IMR-90 (cell line): ENCODE data around the gene PNPLA2. TPM values are rescaled to one million over a fixed set of nuclear protein-coding genes. Genes with fewer than 3 reads are reported as not detected.

Experiments
- ATAC-seq: fragments of 200-7000 bp; cut with Tn5 transposase; 2 replicates; pipeline ENCODE4 v1.9.1; 2020; ENCODE audit warnings: low read depth, mild to moderate bottlenecking, moderate library complexity
- BruUV-seq: library from RNA; stranded (reverse); fragments of 400-500 nt; replicated peaks from 2 replicates; lab custom pipeline; 2021; lab: Mats Ljungman, UMichigan
- CTCF ChIA-PET: fragments of 300-600 bp; formaldehyde crosslinking; extraction: SDS; loops from one replicate; lab custom pipeline; 2021; ENCODE audit warnings: antibody characterized with exemption; lab: Yijun Ruan, JAX
- POLR2A ChIA-PET: fragments of 300-600 bp; sonication (Branson Sonifier 250); formaldehyde crosslinking; loops from one replicate; lab custom pipeline; 2022; ENCODE audit warnings: antibody characterized with exemption; ENCODE audit not compliant: unreplicated experiment; lab: Charles Lee
- DNase-seq: peaks from one replicate; pipeline ENCODE4 v3.0.0; 2013
- H2AFZ ChIP-seq: replicated peaks from 2 replicates; pipeline ENCODE3; 2013; ENCODE audit warnings: low read length, mild to moderate bottlenecking; ENCODE audit not compliant: poor library complexity
- H2AK5ac ChIP-seq: 2 replicates; pipeline ENCODE4 v1.6.1; 2013; ENCODE audit warnings: low read depth, low read length, inconsistent platforms
- H2AK9ac ChIP-seq: replicated peaks from 2 replicates; pipeline ENCODE3; 2013; ENCODE audit warnings: mild to moderate bottlenecking, low read depth, low read length, moderate library complexity; ENCODE audit not compliant: poor library complexity
- H2BK120ac ChIP-seq: 2 replicates; pipeline ENCODE4 v1.6.1; 2013; ENCODE audit warnings: low read depth, low read length, inconsistent platforms
- H2BK15ac ChIP-seq: 3 replicates; pipeline ENCODE4 v1.6.1; 2013; ENCODE audit warnings: low read depth, low read length, inconsistent platforms
- H2BK20ac ChIP-seq: 2 replicates; pipeline ENCODE4 v1.6.1; 2013; ENCODE audit warnings: low read depth, mild to moderate bottlenecking, inconsistent platforms, low read length, moderate library complexity
- H2BK5ac ChIP-seq: 2 replicates; pipeline ENCODE4 v1.6.1; 2013; ENCODE audit warnings: mild to moderate bottlenecking, low read depth, low read length, inconsistent platforms; ENCODE audit not compliant: poor library complexity, severe bottlenecking
- H3K14ac ChIP-seq: replicated peaks from 2 replicates; pipeline ENCODE4 v1.6.1; 2013; ENCODE audit warnings: low read depth, low read length, inconsistent platforms
- H3K18ac ChIP-seq: 2 replicates; pipeline ENCODE4 v1.6.1; 2013; ENCODE audit warnings: low read depth, low read length, control low read depth
- H3K23ac ChIP-seq: 2 replicates; pipeline ENCODE4 v1.6.1; 2013; ENCODE audit warnings: low read depth, low read length, inconsistent platforms
- H3K27ac ChIP-seq: 2 replicates; pipeline ENCODE4 v1.5.1; 2013; ENCODE audit warnings: mild to moderate bottlenecking, control low read depth, low read length; ENCODE audit not compliant: insufficient read depth
- H3K27me3 ChIP-seq: 2 replicates; pipeline ENCODE4 v1.6.1; 2013; ENCODE audit warnings: low read length; ENCODE audit not compliant: control insufficient read depth, insufficient read depth
- H3K36me3 ChIP-seq: 2 replicates; pipeline ENCODE4 v1.6.1; 2013; ENCODE audit warnings: low read length, mixed read lengths; ENCODE audit not compliant: control insufficient read depth, insufficient read depth
- H3K4ac ChIP-seq: 2 replicates; pipeline ENCODE4 v1.6.1; 2013; ENCODE audit warnings: low read depth, low read length, inconsistent platforms
- H3K4me1 ChIP-seq: 2 replicates; pipeline ENCODE4 v1.6.1; 2013; ENCODE audit warnings: low read length, mixed read lengths; ENCODE audit not compliant: control insufficient read depth, insufficient read depth
- H3K4me2 ChIP-seq: 2 replicates; pipeline ENCODE4 v1.6.1; 2013; ENCODE audit warnings: low read depth, mild to moderate bottlenecking, control low read depth, low read length, moderate library complexity
- H3K4me3 ChIP-seq: 2 replicates; pipeline ENCODE4 v1.5.1; 2013; ENCODE audit warnings: low read depth, mild to moderate bottlenecking, control low read depth, low read length, moderate library complexity; ENCODE audit not compliant: insufficient read depth
- H3K56ac ChIP-seq: 2 replicates; pipeline ENCODE4 v1.6.1; 2013; ENCODE audit warnings: low read length, inconsistent platforms; ENCODE audit not compliant: insufficient read depth; ENCODE audit errors: extremely low read depth
- H3K79me1 ChIP-seq, 2 experiments: 2 replicates each; pipeline ENCODE4 v1.6.1; 2013; ENCODE audit warnings: low read length in 2 of 2, inconsistent platforms in 1 of 2, low read depth in 1 of 2
- H3K9ac ChIP-seq: 2 replicates; pipeline ENCODE4 v1.6.1; 2013; ENCODE audit warnings: low read depth, low read length, control low read depth
- H3K9me1 ChIP-seq: 2 replicates; pipeline ENCODE4 v1.6.1; 2013; ENCODE audit warnings: low read length, inconsistent platforms; ENCODE audit not compliant: insufficient read depth
- H3K9me3 ChIP-seq: 2 replicates; pipeline ENCODE4 v1.6.1; 2013; ENCODE audit warnings: low read length; ENCODE audit not compliant: control insufficient read depth, insufficient read depth
- H4K20me1 ChIP-seq: 2 replicates; pipeline ENCODE4 v1.6.1; 2013; ENCODE audit warnings: low read length, inconsistent platforms; ENCODE audit not compliant: insufficient read depth
- H4K5ac ChIP-seq: 2 replicates; pipeline ENCODE4 v1.6.1; 2013; ENCODE audit warnings: mild to moderate bottlenecking, low read depth, low read length, control low read depth
- H4K8ac ChIP-seq, 2 experiments: 2 replicates each; pipeline ENCODE4 v1.6.1; 2013; ENCODE audit warnings: low read depth in 2 of 2, low read length in 2 of 2, control low read depth in 1 of 2, inconsistent platforms in 1 of 2
- H4K91ac ChIP-seq: 2 replicates; pipeline ENCODE4 v1.6.1; 2013; ENCODE audit warnings: low read depth, low read length, inconsistent platforms; ENCODE audit not compliant: insufficient read depth
- BHLHE40 ChIP-seq: fragments of 150-350 bp; IDR thresholded peaks from 2 replicates; pipeline ENCODE4 v1.6.1; 2016; ENCODE audit warnings: mild to moderate bottlenecking, low read depth, low read length
- FOS ChIP-seq: fragments of 150-350 bp; IDR thresholded peaks from 2 replicates; pipeline ENCODE4 v1.6.1; 2016; ENCODE audit warnings: low read depth, low read length
- MAZ ChIP-seq: IDR thresholded peaks from 2 replicates; pipeline ENCODE4 v1.6.1; 2012; ENCODE audit warnings: low read depth, mild to moderate bottlenecking, low read length, improper control_type of control experiment, moderate library complexity, borderline replicate concordance
- MXI1 ChIP-seq: IDR thresholded peaks from 2 replicates; pipeline ENCODE4 v1.6.1; 2012; ENCODE audit warnings: low read depth, mild to moderate bottlenecking, low read length, moderate library complexity, borderline replicate concordance
- whole genome bisulfite sequencing, 2 experiments: methylation state at CpG; one replicate each; pipeline versions ENCODE4 v1.1.5 to v1.1.7; 2013; ENCODE audit warnings: missing lambda C conversion rate in 2 of 2; ENCODE audit not compliant: insufficient read length in 1 of 2; ENCODE audit errors: extremely low coverage in 2 of 2; 5-methylcytosine and 5-hydroxymethylcytosine counted together
- dilution Hi-C: fragments of 300-500 bp; cut with HindIII; formaldehyde crosslinking; loops from one replicate; pipeline ENCODE4 v1.14.3; 2018; ENCODE audit warnings: low sequenced_read_pairs; ENCODE audit not compliant: unreplicated experiment
- in situ Hi-C: fragments of 300-500 bp; cut with MboI; formaldehyde crosslinking; loops from 3 replicates; pipeline ENCODE4 v1.14.3; 2019; ENCODE audit warnings: low sequenced_read_pairs, inconsistent platforms, mixed read lengths
- intact Hi-C: fragments of 100-400 bp; cut with micrococcal nuclease; formaldehyde crosslinking; loops from 2 replicates; pipeline ENCODE4 v1.10.0; 2022
- polyA plus RNA-seq, 3 experiments: library from polyadenylated mRNA; depleted of rRNA; stranded (reverse); fragments of >200 nt; gene quantifications; 2 replicates each; pipeline ENCODE4 v1.2.3, GENCODE V29; 2012; ENCODE audit warnings: low replicate concordance in 1 of 3
- total RNA-seq: library from RNA; depleted of rRNA; stranded (reverse); fragments of >200 nt; gene quantifications from 2 replicates; pipeline ENCODE4 v1.2.3, GENCODE V29; 2012

PNPLA2 gene
- total and polyA plus RNA-seq, 2 of the 4 experiments (the other 2 are of a cell fraction) = 7.0 to 94.3 TPM

- no peak for TF ChIP-seq FOS
Measured at GRCh38 chr11:831961-832528, 13.3 kb downstream of the PNPLA2 start (continued).

- H3K9me3 ChIP-seq = no peaks in the 10 kb centered on the region
- peak within 1 kb of the TSS; percentile 84 for H3K4me3 ChIP-seq
- H3K14ac ChIP-seq = peak within 1 kb of the TSS; percentile 99
- H3K9me1 ChIP-seq = peaks cover 21% of the 10 kb centered on the region
- intact Hi-C loops (no loop called here), in situ Hi-C loops (no loop called here), dilution Hi-C loops (no loop called here)
- H2BK15ac ChIP-seq = peak within 1 kb of the TSS; percentile 34; the same call in 1 of the 3 replicates
- ATAC-seq (peak; percentile 65), DNase-seq (peak; percentile 45)
- 0 out of 2 replicates have a peak within 1 kb of the TSS, but pooled peaks have one; percentile 70 for H2BK20ac ChIP-seq
- H3K36me3 ChIP-seq = peaks cover 16% of the 10 kb centered on the region
- peak within 1 kb of the TSS; percentile 93 for H2BK5ac ChIP-seq
- peaks cover 38% of the 10 kb centered on the region for H3K4me1 ChIP-seq
- H2AFZ ChIP-seq = peak within 1 kb of the TSS; percentile 89
- peak within 1 kb of the TSS; percentile 59 to 93 for H4K8ac ChIP-seq
- H3K9ac ChIP-seq = peak within 1 kb of the TSS; percentile 94
- ChIA-PET CTCF (no interaction called here), POLR2A (interaction anchor here (1.4 kb wide), 2 partner anchors 10 to 13 kb away, joined by 3 to 8 read pairs; partner anchors contain the start of genes PNPLA2 and TSPAN4)
- peak within 1 kb of the TSS; percentile 43 for H3K18ac ChIP-seq
- H3K27me3 ChIP-seq = peaks cover under 1% of the 10 kb centered on the region; the same call in 1 of the 2 replicates
- peak within 1 kb of the TSS; percentile 100 for H2AK9ac ChIP-seq
- H4K20me1 ChIP-seq = peaks cover 55% of the 10 kb centered on the region
- H3K4me2 ChIP-seq = peak within 1 kb of the TSS; percentile 90
- peak within 1 kb of the TSS; percentile 98 for H3K4ac ChIP-seq
- no TSS peak for BruUV-seq
- H2AK5ac ChIP-seq = peak within 1 kb of the TSS; percentile 99
- H2BK120ac ChIP-seq = peak within 1 kb of the TSS; percentile 80
- peak within 1 kb of the TSS; percentile 87 for H4K91ac ChIP-seq
- WGBS, 2 experiments = 0% methylated on average over 11 of the region's 67 CpGs; no CpG with 5 or more reads in 1 of the 2 experiments
- H4K5ac ChIP-seq = peak within 1 kb of the TSS; percentile 49
- H3K27ac ChIP-seq = peak within 1 kb of the TSS; percentile 93
- peaks cover 11 to 48% of the 10 kb centered on the region in 2 experiments for H3K79me1 ChIP-seq
- H3K23ac ChIP-seq = peak within 1 kb of the TSS; percentile 96
- TF ChIP-seq MAZ (peak; percentile 56; the same call in 1 of the 2 replicates), BHLHE40 (no peak), MXI1 (no peak)
- peak within 1 kb of the TSS; percentile 78 for H3K56ac ChIP-seq
Measured at GRCh38 chr11:832529-833113, 13.9 kb downstream of the PNPLA2 start, which contains the start of gene CD151. CD151 (plus strand) TSS chr11:832952; CDS start chr11:836070, 3,118 bp downstream.
